ENCODE data around the gene FNDC11. TPM values are rescaled to one million over a fixed set of nuclear protein-coding genes. Genes with fewer than 3 reads are reported as not detected.

FNDC11 gene
- total and polyA plus RNA-seq, 4 donors = under 0.01 to 0.01 TPM; not detected in 2

DNA sequence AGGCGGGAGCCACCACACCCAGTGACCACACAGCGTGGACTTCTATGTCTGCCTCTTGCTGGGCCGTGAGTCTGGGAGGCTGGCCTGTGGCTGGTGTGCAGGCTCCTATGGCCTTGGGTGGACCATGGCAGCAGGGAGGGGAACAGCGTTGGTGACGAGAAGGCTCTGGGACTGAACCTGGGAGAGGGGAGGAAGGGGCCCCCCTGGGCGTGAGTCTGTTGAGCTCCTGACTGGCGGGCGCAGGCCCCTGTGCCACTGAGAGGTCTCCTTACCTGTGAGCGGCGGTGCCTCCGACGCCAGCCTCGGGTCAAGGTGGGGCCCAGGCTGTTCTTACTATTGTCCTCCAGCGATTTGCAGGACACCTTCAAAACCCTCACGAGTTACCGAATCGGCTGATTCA lies 32.8 kb downstream of the FNDC11 start (continued):
- TF ChIP-seq, protein P1, sequence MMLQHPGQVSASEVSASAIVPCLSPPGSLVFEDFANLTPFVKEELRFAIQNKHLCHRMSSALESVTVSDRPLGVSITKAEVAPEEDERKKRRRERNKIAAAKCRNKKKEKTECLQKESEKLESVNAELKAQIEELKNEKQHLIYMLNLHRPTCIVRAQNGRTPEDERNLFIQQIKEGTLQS (IDR thresholded peaks at IDR 0.05) = no peak

- Histone ChIP-seq H3K27ac (ENCODE audit: low read depth in 1 of 2, low read length in 2 of 2) (no peak overlapping the region), H3K9me3 (ENCODE audit: control insufficient read depth in 4 of 4, low read length in 3 of 4) (no peaks in the 10 kb centered on the region), H3K4me3 (ENCODE audit: low read depth in 1 of 3, low read length in 3 of 3) (no peak overlapping the region), H3K27me3 (ENCODE audit: control insufficient read depth in 4 of 4, insufficient read depth in 4 of 4, low read length in 3 of 4) (no peaks in the 10 kb centered on the region), H3K36me3 (ENCODE audit: control insufficient read depth in 4 of 4, insufficient read depth in 3 of 4, low read depth in 1 of 4, low read length in 3 of 4) (peaks cover 0 to 29% (median 13%) of the 10 kb centered on the region in 4 donors), H3K9ac (ENCODE audit: low read depth in 1 of 2, low read length in 2 of 2) (no peak overlapping the region), H3K4me1 (ENCODE audit: control insufficient read depth in 4 of 4, insufficient read depth in 4 of 4, low read length in 3 of 4) (no peaks in the 10 kb centered on the region)
- no peak for TF ChIP-seq JUND (IDR thresholded peaks at IDR 0.05)
- TF ChIP-seq FOXA2 (IDR thresholded peaks at IDR 0.05) = no peak
- no peak for TF ChIP-seq HNF4A (conservative IDR thresholded peaks at IDR 0.05)
- TF ChIP-seq, protein P1 (IDR thresholded peaks at IDR 0.05) = no peak
- TF ChIP-seq NR2F2 (IDR thresholded peaks at IDR 0.05) = no peak
- TF ChIP-seq YY1 (IDR thresholded peaks at IDR 0.05) = no peak
- no peak for TF ChIP-seq RXRA (IDR thresholded peaks at IDR 0.05)
- TF ChIP-seq RAD21 (IDR thresholded peaks at IDR 0.05) = no peak
- no peak for TF ChIP-seq MAX (IDR thresholded peaks at IDR 0.05)
- no peak for TF ChIP-seq REST (IDR thresholded peaks at IDR 0.05)
- no peak for TF ChIP-seq TAF1 (conservative IDR thresholded peaks at IDR 0.05)
- TF ChIP-seq EGR1 (IDR thresholded peaks at IDR 0.05; ENCODE audit: low read depth in 2 of 2) = no peak
- TF ChIP-seq, protein P2, sequence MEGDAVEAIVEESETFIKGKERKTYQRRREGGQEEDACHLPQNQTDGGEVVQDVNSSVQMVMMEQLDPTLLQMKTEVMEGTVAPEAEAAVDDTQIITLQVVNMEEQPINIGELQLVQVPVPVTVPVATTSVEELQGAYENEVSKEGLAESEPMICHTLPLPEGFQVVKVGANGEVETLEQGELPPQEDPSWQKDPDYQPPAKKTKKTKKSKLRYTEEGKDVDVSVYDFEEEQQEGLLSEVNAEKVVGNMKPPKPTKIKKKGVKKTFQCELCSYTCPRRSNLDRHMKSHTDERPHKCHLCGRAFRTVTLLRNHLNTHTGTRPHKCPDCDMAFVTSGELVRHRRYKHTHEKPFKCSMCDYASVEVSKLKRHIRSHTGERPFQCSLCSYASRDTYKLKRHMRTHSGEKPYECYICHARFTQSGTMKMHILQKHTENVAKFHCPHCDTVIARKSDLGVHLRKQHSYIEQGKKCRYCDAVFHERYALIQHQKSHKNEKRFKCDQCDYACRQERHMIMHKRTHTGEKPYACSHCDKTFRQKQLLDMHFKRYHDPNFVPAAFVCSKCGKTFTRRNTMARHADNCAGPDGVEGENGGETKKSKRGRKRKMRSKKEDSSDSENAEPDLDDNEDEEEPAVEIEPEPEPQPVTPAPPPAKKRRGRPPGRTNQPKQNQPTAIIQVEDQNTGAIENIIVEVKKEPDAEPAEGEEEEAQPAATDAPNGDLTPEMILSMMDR (IDR thresholded peaks at IDR 0.05; ENCODE audit: low read depth, low read length, missing input control) = no peak
- TF ChIP-seq SP1 (IDR thresholded peaks at IDR 0.05) = no peak
- no peak for TF ChIP-seq HNF4G (IDR thresholded peaks at IDR 0.05)
- no peak for TF ChIP-seq GABPA (IDR thresholded peaks at IDR 0.05 in 1 of 2, conservative IDR thresholded peaks at IDR 0.05 in 1 of 2)
- TF ChIP-seq, protein P3, sequence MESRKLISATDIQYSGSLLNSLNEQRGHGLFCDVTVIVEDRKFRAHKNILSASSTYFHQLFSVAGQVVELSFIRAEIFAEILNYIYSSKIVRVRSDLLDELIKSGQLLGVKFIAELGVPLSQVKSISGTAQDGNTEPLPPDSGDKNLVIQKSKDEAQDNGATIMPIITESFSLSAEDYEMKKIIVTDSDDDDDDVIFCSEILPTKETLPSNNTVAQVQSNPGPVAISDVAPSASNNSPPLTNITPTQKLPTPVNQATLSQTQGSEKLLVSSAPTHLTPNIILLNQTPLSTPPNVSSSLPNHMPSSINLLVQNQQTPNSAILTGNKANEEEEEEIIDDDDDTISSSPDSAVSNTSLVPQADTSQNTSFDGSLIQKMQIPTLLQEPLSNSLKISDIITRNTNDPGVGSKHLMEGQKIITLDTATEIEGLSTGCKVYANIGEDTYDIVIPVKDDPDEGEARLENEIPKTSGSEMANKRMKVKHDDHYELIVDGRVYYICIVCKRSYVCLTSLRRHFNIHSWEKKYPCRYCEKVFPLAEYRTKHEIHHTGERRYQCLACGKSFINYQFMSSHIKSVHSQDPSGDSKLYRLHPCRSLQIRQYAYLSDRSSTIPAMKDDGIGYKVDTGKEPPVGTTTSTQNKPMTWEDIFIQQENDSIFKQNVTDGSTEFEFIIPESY (IDR thresholded peaks at IDR 0.05) = no peak
- no peak for TF ChIP-seq FOXA1 (IDR thresholded peaks at IDR 0.05)
- DNase-seq (ENCODE audit: low spot score) = no peak
- 97% methylated on average over 12 of the region's 12 CpGs for WGBS
Measured at GRCh38 chr20:63587256-63587655, 33.3 kb downstream of the FNDC11 start.

All from liver (tissue), 9 donors.